Right lobe of liver (tissue), 6 donors: ENCODE results near the gene POU3F1. TPM values are rescaled to one million over a fixed set of nuclear protein-coding genes. Genes with fewer than 3 reads are reported as not detected.

Experiments used
- ATAC-seq, 4 donors: fragments of 200-7000 bp; cut with Tn5 transposase; one replicate each; pipeline ENCODE4 v1.9.1; 2020; ENCODE audit warnings: mild to moderate bottlenecking in 4 of 4, moderate library complexity in 4 of 4
- DNase-seq, 3 donors: peaks; one replicate each; pipeline ENCODE4 v3.0.0-alpha.2; 2020
- H3K27ac ChIP-seq, 3 donors: fragments of 200-600 bp; one replicate each; pipeline ENCODE4 v1.8.0; 2022
- H3K27me3 ChIP-seq, 2 donors: fragments of 200-600 bp; one replicate each; pipeline ENCODE4 v1.8.0; 2022
- H3K36me3 ChIP-seq, 4 donors: fragments of 200-600 bp; sonication (generic) in 1 of 4; one replicate each; pipeline versions ENCODE4 v1.5.1 to v1.8.0; 2017 to 2022; ENCODE audit warnings: control low read depth in 1 of 4
- H3K4me1 ChIP-seq, 4 donors: fragments of 200-600 bp; sonication (generic) in 1 of 4; one replicate each; pipeline versions ENCODE4 v1.5.1 to v1.8.0; 2017 to 2022; ENCODE audit warnings: control low read depth in 1 of 4
- H3K4me3 ChIP-seq, 3 donors: fragments of 200-600 bp; one replicate each; pipeline ENCODE4 v1.8.0; 2022
- H3K9me3 ChIP-seq, 4 donors: fragments of 200-600 bp; sonication (generic) in 1 of 4; one replicate each; pipeline versions ENCODE4 v1.5.1 to v1.8.0; 2017 to 2022; ENCODE audit warnings: control low read depth in 1 of 4
- POLR2A ChIP-seq: fragments of 450-650 bp; IDR thresholded peaks from one replicate; pipeline ENCODE4 v1.6.1; 2017; ENCODE audit warnings: antibody characterized with exemption, mild to moderate bottlenecking
- WGBS: methylation state at CpG from one replicate; pipeline ENCODE4 v1.1.6; 2018; ENCODE audit warnings: low coverage, low lambda C conversion rate; ENCODE audit not compliant: insufficient coverage; ENCODE audit errors: missing lambda C conversion rate; 5-methylcytosine and 5-hydroxymethylcytosine counted together
- intact Hi-C, 2 donors: fragments of 100-400 bp; cut with DNase I; formaldehyde crosslinking; loops; one replicate each; pipeline versions ENCODE4 v1.11.2 to v1.14.1; 2022
- total RNA-seq, 6 experiments: library from RNA; depleted of rRNA in 2 of 6; stranded (reverse); fragments of >200 nt in 2 of 6; fragmentation: NEBNext Ultra II Directional in 3 of 6; extraction: Animal tissue kit (Norgen Biotek cat#: 25700) in 3 of 6; gene quantifications; one replicate each; pipeline versions ENCODE4 v1.1.0 to v1.2.4, GENCODE V29; 2016 to 2023
- TF ChIP-seq, protein P1 (sequence below), 4 donors: fragments of 200-600 bp in 3 of 4; fragments of 450-650 bp in 1 of 4; IDR thresholded peaks; one replicate each; pipeline versions ENCODE4 v1.5.1 to v1.8.0; 2016 to 2022; ENCODE audit warnings: antibody characterized with exemption in 4 of 4, mild to moderate bottlenecking in 2 of 4
- donor health status: DM: no; HTN: yes; CAD: no.
- donor health status: DM: no; HTN: no; CAD: no.
- donor health status: DM: no; HTN: no; CAD: no.
- donor health status: DM: no; HTN: yes; CAD: no.
- donor health status: DM: no; HTN: yes; CAD: no.

The POU3F1 gene
- total RNA-seq, 6 experiments from 2014 or later: 0.09 TPM; not detected in 5

DNA sequence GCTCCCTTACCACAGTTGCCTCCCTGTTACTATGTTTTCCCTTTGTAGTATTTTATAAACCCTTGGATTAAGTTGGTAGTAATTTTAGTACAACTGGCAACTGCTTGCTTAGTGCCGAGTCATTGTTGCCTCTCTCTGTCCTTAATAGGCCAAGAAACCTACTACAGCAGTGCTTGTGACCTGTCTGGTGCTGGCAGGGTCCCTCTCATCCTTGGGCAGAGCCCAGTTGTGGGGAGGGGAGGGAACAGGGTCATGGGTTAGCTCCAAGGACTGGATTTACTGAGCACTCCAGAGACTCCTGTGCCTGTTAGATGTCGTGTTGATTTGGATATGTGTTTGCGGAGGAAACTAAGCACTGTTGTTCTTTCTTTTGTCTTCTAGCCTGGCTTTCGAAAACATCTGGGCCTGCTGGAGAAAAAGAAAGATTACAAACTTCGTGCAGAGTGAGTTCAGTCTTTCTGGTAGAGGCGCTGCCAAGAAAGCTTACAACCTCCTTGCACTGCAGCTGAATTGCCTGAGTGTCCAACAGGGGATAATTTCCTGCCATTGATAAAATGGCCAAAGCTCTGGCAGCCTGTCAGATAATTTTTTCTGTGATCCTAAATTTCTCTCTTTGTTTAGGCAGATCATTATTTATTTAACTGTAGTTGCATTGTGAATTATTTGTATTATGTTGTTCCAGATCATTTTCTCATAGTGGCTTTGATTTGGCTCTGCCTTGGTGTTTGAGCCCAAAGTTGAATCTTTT, 30.4 kb downstream of the POU3F1 start:
- Histone ChIP-seq H3K27me3 (no peaks in the 10 kb centered on the region), H3K36me3 (peaks cover 0 to 48% (median 23%) of the 10 kb centered on the region in 4 donors), H3K9me3 (no peaks in the 10 kb centered on the region), H3K4me3 (no peak overlapping the region), H3K27ac (peak overlapping the region in 2 of 3 donors; percentile 8 to 17), H3K4me1 (peaks cover 0 to 23% (median 15%) of the 10 kb centered on the region in 4 donors)
- ATAC-seq (no peak), DNase-seq (no peak)
- intact Hi-C loops: no loop called here
- TF ChIP-seq POLR2A: no peak
- TF ChIP-seq, protein P1, sequence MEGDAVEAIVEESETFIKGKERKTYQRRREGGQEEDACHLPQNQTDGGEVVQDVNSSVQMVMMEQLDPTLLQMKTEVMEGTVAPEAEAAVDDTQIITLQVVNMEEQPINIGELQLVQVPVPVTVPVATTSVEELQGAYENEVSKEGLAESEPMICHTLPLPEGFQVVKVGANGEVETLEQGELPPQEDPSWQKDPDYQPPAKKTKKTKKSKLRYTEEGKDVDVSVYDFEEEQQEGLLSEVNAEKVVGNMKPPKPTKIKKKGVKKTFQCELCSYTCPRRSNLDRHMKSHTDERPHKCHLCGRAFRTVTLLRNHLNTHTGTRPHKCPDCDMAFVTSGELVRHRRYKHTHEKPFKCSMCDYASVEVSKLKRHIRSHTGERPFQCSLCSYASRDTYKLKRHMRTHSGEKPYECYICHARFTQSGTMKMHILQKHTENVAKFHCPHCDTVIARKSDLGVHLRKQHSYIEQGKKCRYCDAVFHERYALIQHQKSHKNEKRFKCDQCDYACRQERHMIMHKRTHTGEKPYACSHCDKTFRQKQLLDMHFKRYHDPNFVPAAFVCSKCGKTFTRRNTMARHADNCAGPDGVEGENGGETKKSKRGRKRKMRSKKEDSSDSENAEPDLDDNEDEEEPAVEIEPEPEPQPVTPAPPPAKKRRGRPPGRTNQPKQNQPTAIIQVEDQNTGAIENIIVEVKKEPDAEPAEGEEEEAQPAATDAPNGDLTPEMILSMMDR (IDR thresholded peaks at IDR 0.05): no peak
- 45% methylated on average over 6 of the region's 6 CpGs for WGBS

DNA sequence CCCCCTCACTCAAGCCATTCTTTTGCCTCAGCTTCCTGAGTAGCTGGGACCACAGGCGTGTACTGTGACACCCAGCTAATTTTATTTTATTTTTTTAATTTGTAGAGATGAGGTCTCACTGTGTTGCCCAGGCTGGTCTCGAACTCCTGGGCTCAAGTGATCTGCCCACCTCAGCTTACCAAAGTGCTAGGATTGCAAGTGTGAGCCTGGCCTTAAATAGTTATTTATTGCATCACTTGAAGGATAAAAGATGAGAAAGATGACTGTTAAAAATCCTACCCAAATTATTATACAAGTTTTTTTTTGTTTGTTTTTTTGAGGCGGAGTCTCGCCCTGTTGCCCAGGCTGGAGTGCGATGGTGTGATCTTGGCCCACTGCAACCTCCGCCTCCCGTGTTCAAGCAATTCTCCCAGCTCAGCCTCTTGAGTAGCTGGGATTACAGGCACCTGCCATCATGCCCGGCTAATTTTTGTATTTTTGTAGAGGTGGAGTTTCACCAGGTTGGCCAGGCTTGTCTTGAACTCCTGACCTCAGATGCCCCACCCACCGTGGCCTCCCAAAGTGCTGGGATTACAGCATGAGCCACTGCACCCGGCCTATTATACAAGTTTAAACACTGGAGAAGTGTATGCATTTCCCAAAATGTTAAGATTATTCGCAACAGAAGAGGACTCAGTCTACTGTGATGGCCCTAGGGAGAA, 31.7 kb downstream of the POU3F1 start:
- peaks cover 0 to 23% (median 15%) of the 10 kb centered on the region in 4 donors for H3K4me1 ChIP-seq
- H3K9me3 ChIP-seq: no peaks in the 10 kb centered on the region
- intact Hi-C loops: no loop called here
- 80% methylated on average over 10 of the region's 11 CpGs for WGBS
- no peak overlapping the region for H3K4me3 ChIP-seq
- no peaks in the 10 kb centered on the region for H3K27me3 ChIP-seq
- DNase-seq (no peak), ATAC-seq (no peak)
- H3K27ac ChIP-seq: peak overlapping the region in 1 of 3 donors; percentile 3
- H3K36me3 ChIP-seq: peaks cover 0 to 35% (median 18%) of the 10 kb centered on the region in 4 donors
- TF ChIP-seq, protein P1 (IDR thresholded peaks at IDR 0.05): no peak
- no peak for TF ChIP-seq POLR2A

DNA sequence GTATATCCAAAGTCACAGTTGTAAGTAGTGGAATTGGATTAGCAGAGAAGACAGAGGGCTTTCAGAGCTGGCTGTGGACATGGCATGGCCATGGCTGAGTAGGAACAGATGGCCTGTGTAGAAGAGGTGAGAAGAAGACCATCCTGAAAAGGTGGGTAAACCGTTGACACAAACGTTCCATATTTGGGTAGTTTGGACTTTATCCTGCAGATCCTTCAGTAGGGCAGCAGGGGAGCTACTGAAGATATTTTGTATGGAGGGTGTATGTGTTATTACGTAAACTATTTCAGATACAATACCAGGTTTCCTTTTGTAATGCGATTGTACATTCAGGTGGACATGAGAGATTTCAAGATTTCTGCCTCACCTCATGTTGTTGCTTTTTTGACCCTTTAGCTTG, 32.4 kb downstream of the POU3F1 start:
- no peak for TF ChIP-seq POLR2A
- TF ChIP-seq, protein P1 (IDR thresholded peaks at IDR 0.05): no peak
- Histone ChIP-seq H3K36me3 (peaks cover 0 to 28% (median 14%) of the 10 kb centered on the region in 4 donors), H3K9me3 (no peaks in the 10 kb centered on the region), H3K4me1 (peaks cover 0 to 23% (median 15%) of the 10 kb centered on the region in 4 donors), H3K27me3 (no peaks in the 10 kb centered on the region), H3K27ac (no peak overlapping the region), H3K4me3 (no peak overlapping the region)
- intact Hi-C loops: no loop called here
- DNase-seq: no peak
- ATAC-seq: no peak
- 44% methylated on average over 4 of the region's 4 CpGs for WGBS

DNA sequence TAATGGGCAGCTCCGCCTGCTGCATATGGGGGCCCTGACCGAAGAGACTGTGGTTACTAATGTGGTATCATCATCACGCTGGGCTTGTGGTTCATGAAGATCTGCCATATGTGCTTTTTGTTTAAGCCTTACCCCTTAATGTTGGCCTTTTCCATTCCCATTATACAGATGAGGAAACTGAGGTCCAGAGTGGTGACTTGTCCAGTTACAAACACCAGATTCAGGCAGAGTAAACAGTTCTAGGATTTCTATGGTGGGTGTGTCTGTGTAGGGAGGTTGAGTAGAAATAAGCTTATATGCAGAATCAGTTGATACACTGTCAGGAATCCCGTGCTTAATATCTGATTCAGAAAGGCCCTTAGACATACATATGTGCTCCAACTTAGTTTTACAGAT, 33.4 kb downstream of the POU3F1 start:
- H3K9me3 ChIP-seq: no peaks in the 10 kb centered on the region
- H3K27ac ChIP-seq: peak overlapping the region; percentile 66 to 79 (median 77)
- 8% methylated on average over 4 of the region's 4 CpGs for WGBS
- DNase-seq: no peak
- intact Hi-C loops: no loop called here
- no peak for ATAC-seq
- no peaks in the 10 kb centered on the region for H3K27me3 ChIP-seq
- no peak for TF ChIP-seq POLR2A
- TF ChIP-seq, protein P1 (IDR thresholded peaks at IDR 0.05): no peak
- H3K4me1 ChIP-seq: peaks cover 0 to 21% (median 15%) of the 10 kb centered on the region in 4 donors
- peak overlapping the region; percentile 69 to 96 (median 78) for H3K4me3 ChIP-seq
- peaks cover 0 to 19% (median 8%) of the 10 kb centered on the region in 4 donors for H3K36me3 ChIP-seq
